Activated CD4-positive, CD25-positive, alpha-beta regulatory T cell (primary cell): ENCODE results near the gene ANKRD1.
"Not testable (repeated sequence)": the region's sequence is repeated elsewhere in the genome, so short reads cannot be mapped to it uniquely, and the experiment has no call there.

Source experiments
- DNase-seq, 4 experiments: peaks; one replicate each; lab custom pipeline; 2025; lab: John Stamatoyannopoulos, UW

Gene ANKRD1

GRCh38 chr10:90920986-90921666 is at the start of gene ANKRD1:
Gene ANKRD1, minus strand, starts transcription at chr10:90921087. Its CDS starts 60 bp downstream, at chr10:90921027.
- DNase-seq: no peak

GRCh38 chr10:90969947-90970673 is 49.2 kb upstream of the ANKRD1 start:
- no peak for DNase-seq

- no peak for DNase-seq
Observed at GRCh38 chr10:90969121-90969534, 48.2 kb upstream of the ANKRD1 start.

- DNase-seq: no peak
Observed at GRCh38 chr10:90968328-90969081, 47.6 kb upstream of the ANKRD1 start.

GRCh38 chr10:90967865-90968264 is 47.0 kb upstream of the ANKRD1 start:
- no peak for DNase-seq

- no peak for DNase-seq
Observed at GRCh38 chr10:90966146-90966545, 45.3 kb upstream of the ANKRD1 start.

GRCh38 chr10:90965720-90966119 is 44.8 kb upstream of the ANKRD1 start:
- DNase-seq: no peak

GRCh38 chr10:90964781-90965465 is 44.0 kb upstream of the ANKRD1 start:
- DNase-seq: no peak

GRCh38 chr10:90963331-90963730 is 42.4 kb upstream of the ANKRD1 start:
- DNase-seq: no peak

- no peak for DNase-seq
Observed at GRCh38 chr10:90960355-90960814, 39.5 kb upstream of the ANKRD1 start.

GRCh38 chr10:90959826-90960225 is 38.9 kb upstream of the ANKRD1 start:
- no peak for DNase-seq

- no peak for DNase-seq
Observed at GRCh38 chr10:90958781-90959180, 37.9 kb upstream of the ANKRD1 start.

GRCh38 chr10:90947030-90947960 is 26.4 kb upstream of the ANKRD1 start:
- DNase-seq: no peak

GRCh38 chr10:90945491-90946070 is 24.7 kb upstream of the ANKRD1 start:
- no peak for DNase-seq

GRCh38 chr10:90944749-90945148 is 23.9 kb upstream of the ANKRD1 start:
- no peak for DNase-seq

GRCh38 chr10:90942980-90943379 is 22.1 kb upstream of the ANKRD1 start:
- DNase-seq: not testable (repeated sequence)

GRCh38 chr10:90939648-90940047 is 18.8 kb upstream of the ANKRD1 start:
- DNase-seq: no peak

- DNase-seq: no peak
Observed at GRCh38 chr10:90939116-90939515, 18.2 kb upstream of the ANKRD1 start.

GRCh38 chr10:90937645-90938258 is 16.9 kb upstream of the ANKRD1 start:
- no peak for DNase-seq

GRCh38 chr10:90936276-90936659 is 15.4 kb upstream of the ANKRD1 start:
- no peak for DNase-seq
